ENCODE measurements around the gene SMIM14.

- TF ChIP-seq CTCF (conservative IDR thresholded peaks at IDR 0.05 in 1 of 2, IDR thresholded peaks at IDR 0.05 in 1 of 2; ENCODE audit: low read depth in 1 of 2, low read length in 2 of 2), result no peak
- TF ChIP-seq EZH2 (IDR thresholded peaks at IDR 0.05; ENCODE audit: low read length, missing control alignments), result no peak
Measured at GRCh38 chr4:39641451-39641850, 2.8 kb upstream of the SMIM14 start.
